Brain microvascular endothelial cell (primary cell): ENCODE measurements around the gene ZBTB16.

Experiments used
- DNase-seq: peaks from one replicate; pipeline ENCODE4 v3.0.0-alpha.2; 2020
- H3K27ac ChIP-seq: fragments of 250-450 bp; sonication (Bioruptor Pico); 2 replicates; pipeline ENCODE4 v1.5.1; 2020; ENCODE audit warnings: mild to moderate bottlenecking, moderate library complexity
- H3K27me3 ChIP-seq: fragments of 250-450 bp; sonication (Bioruptor Pico); replicated peaks from 2 replicates; pipeline ENCODE4 v1.5.1; 2020; ENCODE audit warnings: mild to moderate bottlenecking
- H3K36me3 ChIP-seq: fragments of 250-450 bp; sonication (Bioruptor Pico); replicated peaks from 2 replicates; pipeline ENCODE4 v1.5.1; 2020; ENCODE audit warnings: mild to moderate bottlenecking
- H3K4me3 ChIP-seq: 2 replicates; pipeline ENCODE4 v1.5.1; 2011; ENCODE audit warnings: low read depth, mild to moderate bottlenecking, control low read depth, low read length, moderate library complexity
- in situ Hi-C: cut with HindIII; loops from 2 replicates; pipeline ENCODE4 v1.10.0; 2017; ENCODE audit warnings: low sequenced_read_pairs, low pct_ligation_motif_present
- TF ChIP-seq, protein P1 (sequence below): IDR thresholded peaks from 2 replicates; pipeline ENCODE4 v1.5.1; 2011; ENCODE audit warnings: low read depth, mild to moderate bottlenecking, moderate library complexity, low read length, control low read depth, inconsistent platforms; ENCODE audit errors: missing control alignments

Gene ZBTB16

DNA sequence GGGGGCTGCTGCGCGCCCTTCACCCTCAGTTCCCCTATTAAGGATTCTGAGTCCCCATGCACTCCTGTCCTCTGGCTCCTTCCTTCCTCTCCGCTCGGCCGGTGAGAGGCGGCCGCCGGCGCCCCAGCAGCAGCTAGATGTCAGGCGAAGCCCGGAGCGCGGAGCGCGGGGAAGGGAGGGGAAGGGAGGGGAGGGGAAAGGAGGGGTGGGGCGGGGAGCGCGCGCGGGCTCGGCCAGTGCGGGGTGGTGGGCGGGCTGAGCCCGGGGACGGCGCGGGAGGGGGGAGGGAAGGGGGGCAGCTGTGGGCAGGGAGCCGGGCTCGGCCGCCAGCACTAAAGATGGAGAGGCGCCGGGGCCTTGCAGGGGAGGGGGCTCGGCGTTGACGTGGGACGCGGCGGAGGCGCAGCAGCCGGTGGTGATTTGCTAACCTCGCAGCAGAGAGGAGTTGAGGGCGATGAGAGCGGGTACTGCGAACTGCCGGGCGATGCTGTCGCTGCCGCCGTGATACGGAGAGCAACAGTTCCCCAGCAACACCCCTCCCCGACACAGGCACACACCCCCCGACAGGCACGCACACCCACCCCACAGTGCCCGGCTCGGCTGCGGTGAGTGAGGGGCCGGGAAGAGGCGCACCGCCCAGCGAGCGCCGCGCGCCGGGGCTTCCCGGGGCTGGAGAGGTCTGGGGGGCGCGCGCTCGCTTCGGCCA is at the start of gene ZBTB16:
Gene ZBTB16, plus strand, starts transcription at position 434 of the 706 bp plus-strand sequence. CDS start 3,590 bp downstream, outside the sequence.
- H3K36me3 ChIP-seq = no peaks in the 10 kb centered on the region
- in situ Hi-C loops = no loop called here
- TF ChIP-seq, protein P1, sequence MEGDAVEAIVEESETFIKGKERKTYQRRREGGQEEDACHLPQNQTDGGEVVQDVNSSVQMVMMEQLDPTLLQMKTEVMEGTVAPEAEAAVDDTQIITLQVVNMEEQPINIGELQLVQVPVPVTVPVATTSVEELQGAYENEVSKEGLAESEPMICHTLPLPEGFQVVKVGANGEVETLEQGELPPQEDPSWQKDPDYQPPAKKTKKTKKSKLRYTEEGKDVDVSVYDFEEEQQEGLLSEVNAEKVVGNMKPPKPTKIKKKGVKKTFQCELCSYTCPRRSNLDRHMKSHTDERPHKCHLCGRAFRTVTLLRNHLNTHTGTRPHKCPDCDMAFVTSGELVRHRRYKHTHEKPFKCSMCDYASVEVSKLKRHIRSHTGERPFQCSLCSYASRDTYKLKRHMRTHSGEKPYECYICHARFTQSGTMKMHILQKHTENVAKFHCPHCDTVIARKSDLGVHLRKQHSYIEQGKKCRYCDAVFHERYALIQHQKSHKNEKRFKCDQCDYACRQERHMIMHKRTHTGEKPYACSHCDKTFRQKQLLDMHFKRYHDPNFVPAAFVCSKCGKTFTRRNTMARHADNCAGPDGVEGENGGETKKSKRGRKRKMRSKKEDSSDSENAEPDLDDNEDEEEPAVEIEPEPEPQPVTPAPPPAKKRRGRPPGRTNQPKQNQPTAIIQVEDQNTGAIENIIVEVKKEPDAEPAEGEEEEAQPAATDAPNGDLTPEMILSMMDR = no peak
- peak within 1 kb of the TSS; percentile 64 for H3K4me3 ChIP-seq
- DNase-seq = no peak
- no peak within 1 kb of the TSS for H3K27ac ChIP-seq
- peaks cover 63% of the 10 kb centered on the region for H3K27me3 ChIP-seq

DNA sequence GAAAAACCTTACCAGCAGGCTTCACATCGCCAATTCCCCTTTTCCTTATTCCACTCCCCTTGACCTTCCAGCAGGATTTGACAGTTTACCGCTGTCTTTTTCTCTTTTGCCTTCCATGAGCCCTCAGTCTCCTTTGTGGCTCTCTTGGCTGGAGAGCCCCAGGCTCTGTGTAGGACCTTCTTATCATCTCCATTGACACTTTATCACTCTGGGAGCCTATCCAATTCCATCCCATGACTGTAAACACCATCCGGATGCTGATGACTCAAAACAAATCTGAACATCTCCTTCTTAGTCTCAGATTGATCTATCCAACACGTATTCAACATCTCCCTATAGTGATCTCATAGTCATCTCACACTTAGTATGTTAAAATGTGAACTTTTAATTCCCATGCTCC is 48.6 kb upstream of the ZBTB16 start:
- no peaks in the 10 kb centered on the region for H3K36me3 ChIP-seq
- TF ChIP-seq, protein P1 = no peak
- H3K27ac ChIP-seq = no peak overlapping the region
- H3K27me3 ChIP-seq = no peaks in the 10 kb centered on the region
- no peak overlapping the region for H3K4me3 ChIP-seq
- no peak for DNase-seq
- in situ Hi-C loops = no loop called here

- TF ChIP-seq, protein P1 = no peak
- in situ Hi-C loops = no loop called here
These were observed 48.1 kb upstream of the ZBTB16 start for GRCh38 chr11:114011443-114011842.

DNA sequence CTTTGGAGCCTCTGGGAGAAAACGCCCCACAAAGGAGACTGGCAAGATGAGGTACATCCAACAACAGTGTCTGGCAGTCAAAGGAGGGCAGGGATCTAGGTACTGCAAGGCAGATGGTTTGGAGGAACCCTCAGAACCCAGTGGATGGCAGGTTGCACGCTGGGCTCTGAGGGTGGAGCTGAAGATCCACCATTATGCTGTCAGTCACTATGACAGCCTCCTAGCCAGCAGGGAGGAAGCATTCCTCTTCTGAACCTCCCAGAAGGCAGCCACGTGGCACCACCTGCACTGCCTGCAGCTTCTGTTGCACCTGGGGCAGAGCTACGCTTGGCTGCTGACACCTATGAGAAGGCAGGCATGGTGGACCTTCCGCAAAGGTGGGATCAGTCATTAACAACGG is 44.4 kb upstream of the ZBTB16 start:
- no peaks in the 10 kb centered on the region for H3K27me3 ChIP-seq
- TF ChIP-seq, protein P1 = no peak
- no peak overlapping the region for H3K27ac ChIP-seq
- in situ Hi-C loops = no loop called here
- H3K4me3 ChIP-seq = no peak overlapping the region
- H3K36me3 ChIP-seq = no peaks in the 10 kb centered on the region
- DNase-seq = no peak

More at GRCh38 chr11:114011443-114011842, 48.1 kb upstream of the ZBTB16 start:
- no peak overlapping the region for H3K4me3 ChIP-seq
- no peak overlapping the region for H3K27ac ChIP-seq
- DNase-seq = no peak
- no peaks in the 10 kb centered on the region for H3K36me3 ChIP-seq
- no peaks in the 10 kb centered on the region for H3K27me3 ChIP-seq

DNA sequence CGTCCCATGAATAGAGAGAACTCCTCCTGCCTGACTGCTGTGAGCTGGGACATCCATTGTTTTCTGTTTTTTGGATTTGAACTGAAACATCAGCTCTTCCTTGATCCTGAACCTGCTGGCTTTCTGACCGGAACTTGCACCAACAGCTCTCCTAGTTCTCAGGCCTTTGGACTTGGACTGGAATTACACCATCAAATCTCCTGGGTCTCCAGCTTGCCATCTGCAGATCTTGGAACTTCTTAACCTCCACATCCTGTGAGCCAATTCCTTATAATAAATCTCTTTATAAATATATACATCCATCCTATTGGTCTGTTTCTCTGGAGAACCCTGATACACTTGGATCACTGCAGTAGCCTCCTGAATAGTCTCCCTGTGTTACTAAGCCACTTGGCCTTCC is 42.5 kb upstream of the ZBTB16 start:
- in situ Hi-C loops = no loop called here
- Histone ChIP-seq H3K4me3 (no peak overlapping the region), H3K27ac (no peak overlapping the region), H3K36me3 (no peaks in the 10 kb centered on the region), H3K27me3 (no peaks in the 10 kb centered on the region)
- TF ChIP-seq, protein P1 = no peak
- DNase-seq = no peak

DNA sequence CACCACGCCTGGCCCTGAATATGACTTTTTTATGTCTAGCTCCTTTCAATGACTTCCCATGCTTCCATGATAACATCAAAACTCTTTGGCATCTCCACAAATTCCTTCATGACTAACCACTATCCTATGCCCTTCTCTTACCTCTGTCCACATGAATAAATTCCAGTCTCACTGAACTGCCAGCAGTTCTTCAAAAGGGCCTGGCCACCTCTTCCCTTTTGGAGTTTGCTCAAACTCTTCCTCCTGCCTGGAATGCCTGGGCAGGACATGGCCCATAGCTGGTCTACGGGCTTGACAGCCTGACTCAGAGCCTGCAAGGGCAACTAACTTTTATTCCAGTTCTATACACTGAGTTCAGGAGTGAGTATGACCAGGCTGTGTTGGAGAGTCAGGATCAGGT is 41.8 kb upstream of the ZBTB16 start:
- H3K4me3 ChIP-seq = no peak overlapping the region
- no peak overlapping the region for H3K27ac ChIP-seq
- H3K27me3 ChIP-seq = no peaks in the 10 kb centered on the region
- H3K36me3 ChIP-seq = no peaks in the 10 kb centered on the region
- DNase-seq = no peak
- in situ Hi-C loops = no loop called here
- TF ChIP-seq, protein P1 = no peak
